Measurements from ENCODE around the gene JPH4. TPM values are rescaled to one million over a fixed set of nuclear protein-coding genes. Genes with fewer than 3 reads are reported as not detected.

The JPH4 gene
- polyA plus RNA-seq, 1 of the 3 experiments (the other 2 are of a cell fraction): 8.7 TPM

GRCh38 chr14:23608454-23608853 lies 29.9 kb upstream of the JPH4 start (continued):
- no peak for TF ChIP-seq IRF3 (IDR thresholded peaks at IDR 0.05; ENCODE audit: low read depth, low read length)
- TF ChIP-seq SMC3 (IDR thresholded peaks at IDR 0.05; ENCODE audit: low read depth, low read length): no peak

- no peaks in the 10 kb centered on the region; the same call in 1 of the 2 replicates for H4K20me1 ChIP-seq (ENCODE audit: insufficient read depth)
Observed at GRCh38 chr14:23605931-23606585, 27.5 kb upstream of the JPH4 start.

More at GRCh38 chr14:23605931-23606585, 27.5 kb upstream of the JPH4 start:
- no peaks in the 10 kb centered on the region for H3K36me3 ChIP-seq (replicated peaks in 1 of 2; ENCODE audit: control insufficient read depth in 1 of 2, insufficient read depth in 2 of 2, low read length in 1 of 2)
- H3K4me2 ChIP-seq: no peak overlapping the region
- H3K27me3 ChIP-seq (ENCODE audit: insufficient read depth): peaks cover 8% of the 10 kb centered on the region; the same call in 1 of the 2 replicates
- ChIA-PET POLR2A (no interaction called here), CTCF (interaction anchor here (1.4 kb wide), 1 partner anchor 17 kb away, joined by 6 read pairs; no protein-coding TSS in a partner anchor)
- H3K9me3 ChIP-seq: no peaks in the 10 kb centered on the region
- DNase-seq: no peak
- H3K27ac ChIP-seq (ENCODE audit: low read depth in 2 of 2, low read length in 1 of 2): no peak overlapping the region
- no peaks in the 10 kb centered on the region for H3K9me2 ChIP-seq
- H2AFZ ChIP-seq (ENCODE audit: low read depth): no peak overlapping the region
- WGBS (ENCODE audit: low lambda C conversion rate): 23% methylated on average over 5 of the region's 6 CpGs
- TF ChIP-seq NRF1 (IDR thresholded peaks at IDR 0.05; ENCODE audit: low read depth, low read length): no peak
- no peak for TF ChIP-seq TCF12 (IDR thresholded peaks at IDR 0.05)
- no peak for TF ChIP-seq REST (IDR thresholded peaks at IDR 0.05; ENCODE audit: low read depth, low read length)
- TF ChIP-seq EP300 (IDR thresholded peaks at IDR 0.05; ENCODE audit: borderline replicate concordance in 1 of 2, low read depth in 1 of 2, low read length in 1 of 2): no peak
- no peak for TF ChIP-seq MEF2A (IDR thresholded peaks at IDR 0.05; ENCODE audit: borderline replicate concordance, low read depth)
- TF ChIP-seq GATA2 (CRISPR knock-in tag; IDR thresholded peaks at IDR 0.05): no peak
- TF ChIP-seq MXI1 (IDR thresholded peaks at IDR 0.05; ENCODE audit: low read depth, low read length): no peak
- TF ChIP-seq JUND (IDR thresholded peaks at IDR 0.05): no peak
- TF ChIP-seq IRF3 (IDR thresholded peaks at IDR 0.05; ENCODE audit: low read depth, low read length): no peak
- no peak for TF ChIP-seq SIN3A (IDR thresholded peaks at IDR 0.05; ENCODE audit: borderline replicate concordance, low read depth, low read length)
- no peak for TF ChIP-seq TEAD4 (IDR thresholded peaks at IDR 0.05; ENCODE audit: borderline replicate concordance, insufficient read depth)
- TF ChIP-seq YY1 (IDR thresholded peaks at IDR 0.05; ENCODE audit: low read depth): no peak
- no peaks in the 10 kb centered on the region for H3K4me1 ChIP-seq (ENCODE audit: control insufficient read depth in 1 of 2, insufficient read depth in 2 of 2, low read depth in 1 of 2, low read length in 1 of 2)
- no peaks in the 10 kb centered on the region for H3K79me2 ChIP-seq (ENCODE audit: insufficient read depth)
- H3K4me3 ChIP-seq (ENCODE audit: low read depth in 2 of 2, low read length in 1 of 2): no peak overlapping the region
- no peak overlapping the region for H3K9ac ChIP-seq
- H3F3A ChIP-seq (replicated peaks; ENCODE audit: insufficient read depth): no peaks in the 10 kb centered on the region
